ENCODE results near the gene TRNAU1AP.

GRCh38 chr1:28595412-28596191 is 42.7 kb downstream of the TRNAU1AP start:
- TF ChIP-seq CBFB (IDR thresholded peaks at IDR 0.05; ENCODE audit: low read depth) (no peak), EP300 (IDR thresholded peaks at IDR 0.05; ENCODE audit: borderline replicate concordance in 1 of 2, control insufficient read depth in 1 of 2, low read depth in 2 of 2, low read length in 2 of 2) (no peak), CTCF (IDR thresholded peaks at IDR 0.05 in 2 of 3, conservative IDR thresholded peaks at IDR 0.05 in 1 of 3; ENCODE audit: control insufficient read depth in 2 of 3, extremely low read depth in 1 of 3, insufficient read depth in 1 of 3, low read depth in 3 of 3, low read length in 3 of 3) (no peak), ZNF24 (IDR thresholded peaks at IDR 0.05) (no peak), TARDBP (IDR thresholded peaks at IDR 0.05; ENCODE audit: borderline replicate concordance) (no peak)

All from GM12878 (cell line).